ENCODE data around the gene BCO2. TPM values are rescaled to one million over a fixed set of nuclear protein-coding genes. Genes with fewer than 3 reads are reported as not detected.
"Not testable (repeated sequence)": the region's sequence is repeated elsewhere in the genome, so short reads cannot be mapped to it uniquely, and the experiment has no call there.

Gene BCO2
- total RNA-seq, 1 experiment from 2014 or later, result 2.9 TPM

DNA sequence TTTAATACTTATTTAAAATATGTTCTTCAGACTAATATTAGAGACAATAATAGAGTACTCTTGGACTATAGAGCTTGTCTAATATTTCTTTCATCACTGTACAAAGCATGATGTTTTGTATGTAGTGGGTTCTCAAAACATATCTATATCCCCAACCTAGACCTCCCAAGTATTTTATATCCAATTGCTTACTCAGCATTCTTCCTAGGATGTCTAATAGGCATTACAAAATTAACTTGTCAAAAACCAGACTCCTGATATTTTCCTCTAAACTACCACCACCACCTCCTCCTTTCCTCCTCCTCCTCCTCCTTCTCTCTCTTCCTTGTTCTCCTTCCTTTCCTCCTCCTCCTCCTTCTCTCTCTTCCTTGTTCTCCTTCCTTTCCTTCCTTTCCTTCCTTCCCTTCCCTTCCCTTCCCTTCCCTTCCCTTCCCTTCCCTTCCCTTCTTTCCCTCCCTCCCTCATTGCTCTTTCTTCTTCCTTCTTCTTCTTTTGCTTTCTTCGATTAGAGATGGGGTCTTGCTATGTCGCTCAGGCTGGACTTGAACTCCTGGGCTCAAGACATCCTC lies 21.3 kb downstream of the BCO2 start:
- intact Hi-C loops (cut with micrococcal nuclease), result no loop called here
- H2AFZ ChIP-seq (ENCODE audit: low read length), result no peak overlapping the region
- no peaks in the 10 kb centered on the region for H3K79me2 ChIP-seq (ENCODE audit: low read length)
- H3K9ac ChIP-seq (ENCODE audit: low read length), result no peak overlapping the region
- no peak overlapping the region for H3K4me2 ChIP-seq (ENCODE audit: low read length)
- ChIA-PET POLR2A (ENCODE audit: unreplicated experiment) (no interaction called here), CTCF (interaction anchor here (0.7 kb wide), 1 partner anchor 77 kb away, joined by 4 read pairs; no protein-coding TSS in a partner anchor)
- TF ChIP-seq EZH2phosphoT487 (IDR thresholded peaks at IDR 0.05; ENCODE audit: borderline replicate concordance, low read length) (no peak), EZH2 (IDR thresholded peaks at IDR 0.05; ENCODE audit: low read length, unreplicated experiment) (no peak)
- TF ChIP-seq, protein P1, sequence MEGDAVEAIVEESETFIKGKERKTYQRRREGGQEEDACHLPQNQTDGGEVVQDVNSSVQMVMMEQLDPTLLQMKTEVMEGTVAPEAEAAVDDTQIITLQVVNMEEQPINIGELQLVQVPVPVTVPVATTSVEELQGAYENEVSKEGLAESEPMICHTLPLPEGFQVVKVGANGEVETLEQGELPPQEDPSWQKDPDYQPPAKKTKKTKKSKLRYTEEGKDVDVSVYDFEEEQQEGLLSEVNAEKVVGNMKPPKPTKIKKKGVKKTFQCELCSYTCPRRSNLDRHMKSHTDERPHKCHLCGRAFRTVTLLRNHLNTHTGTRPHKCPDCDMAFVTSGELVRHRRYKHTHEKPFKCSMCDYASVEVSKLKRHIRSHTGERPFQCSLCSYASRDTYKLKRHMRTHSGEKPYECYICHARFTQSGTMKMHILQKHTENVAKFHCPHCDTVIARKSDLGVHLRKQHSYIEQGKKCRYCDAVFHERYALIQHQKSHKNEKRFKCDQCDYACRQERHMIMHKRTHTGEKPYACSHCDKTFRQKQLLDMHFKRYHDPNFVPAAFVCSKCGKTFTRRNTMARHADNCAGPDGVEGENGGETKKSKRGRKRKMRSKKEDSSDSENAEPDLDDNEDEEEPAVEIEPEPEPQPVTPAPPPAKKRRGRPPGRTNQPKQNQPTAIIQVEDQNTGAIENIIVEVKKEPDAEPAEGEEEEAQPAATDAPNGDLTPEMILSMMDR (conservative IDR thresholded peaks at IDR 0.05; ENCODE audit: low read depth, low read length), result no peak
- no peaks in the 10 kb centered on the region for H3K9me3 ChIP-seq (ENCODE audit: low read length)
- no peaks in the 10 kb centered on the region for H3K27me3 ChIP-seq (ENCODE audit: low read length)
- no peaks in the 10 kb centered on the region for H3F3A ChIP-seq (ENCODE audit: low read length, unreplicated experiment)
- no peaks in the 10 kb centered on the region for H3K36me3 ChIP-seq (ENCODE audit: low read depth, low read length)
- no peak overlapping the region for H3K27ac ChIP-seq (ENCODE audit: low read length)
- no peak for ATAC-seq
- BruUV-seq (replicated peaks), result no TSS peak
- no peak overlapping the region for H3K4me3 ChIP-seq (ENCODE audit: low read length)
- H3K4me1 ChIP-seq (ENCODE audit: insufficient read depth, low read length), result peaks cover 5% of the 10 kb centered on the region; the same call in 1 of the 2 replicates
- no peaks in the 10 kb centered on the region for H3K9me2 ChIP-seq (replicated peaks; ENCODE audit: low read length)
- no peak for DNase-seq
- H4K20me1 ChIP-seq (ENCODE audit: low read length), result no peaks in the 10 kb centered on the region

DNA sequence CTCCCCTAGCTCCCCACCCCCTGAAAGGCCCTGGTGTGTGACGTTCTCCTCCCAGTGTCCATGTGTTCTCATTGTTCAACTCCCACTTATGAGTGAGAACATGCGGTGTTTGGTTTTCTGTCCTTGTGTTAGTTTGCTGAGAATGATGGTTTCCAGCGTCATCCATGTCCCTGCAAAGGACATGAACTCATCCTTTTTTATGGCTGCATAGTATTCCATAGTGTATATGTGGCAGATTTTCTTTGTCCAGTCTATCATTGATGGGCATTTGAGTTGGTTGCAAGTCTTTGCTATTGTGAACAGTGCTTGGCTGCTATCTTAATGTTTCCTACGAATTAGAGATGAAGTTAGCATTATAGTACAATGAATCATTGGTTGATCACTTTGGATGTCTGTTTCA lies 23.8 kb downstream of the BCO2 start:
- H3K9ac ChIP-seq (ENCODE audit: low read length); CTCF ChIA-PET; H3K27me3 ChIP-seq (ENCODE audit: low read length); H3K79me2 ChIP-seq (ENCODE audit: low read length); H4K20me1 ChIP-seq (ENCODE audit: low read length); H3K9me2 ChIP-seq (replicated peaks; ENCODE audit: low read length); POLR2A ChIA-PET (ENCODE audit: unreplicated experiment); H3K4me1 ChIP-seq (ENCODE audit: insufficient read depth, low read length); H3F3A ChIP-seq (ENCODE audit: low read length, unreplicated experiment); BruUV-seq (replicated peaks); ATAC-seq; H3K36me3 ChIP-seq (ENCODE audit: low read depth, low read length); H3K4me3 ChIP-seq (ENCODE audit: low read length); H3K9me3 ChIP-seq (ENCODE audit: low read length); intact Hi-C loops (cut with micrococcal nuclease); DNase-seq; H2AFZ ChIP-seq (ENCODE audit: low read length); H3K4me2 ChIP-seq (ENCODE audit: low read length); H3K27ac ChIP-seq (ENCODE audit: low read length): not testable (repeated sequence)

DNA sequence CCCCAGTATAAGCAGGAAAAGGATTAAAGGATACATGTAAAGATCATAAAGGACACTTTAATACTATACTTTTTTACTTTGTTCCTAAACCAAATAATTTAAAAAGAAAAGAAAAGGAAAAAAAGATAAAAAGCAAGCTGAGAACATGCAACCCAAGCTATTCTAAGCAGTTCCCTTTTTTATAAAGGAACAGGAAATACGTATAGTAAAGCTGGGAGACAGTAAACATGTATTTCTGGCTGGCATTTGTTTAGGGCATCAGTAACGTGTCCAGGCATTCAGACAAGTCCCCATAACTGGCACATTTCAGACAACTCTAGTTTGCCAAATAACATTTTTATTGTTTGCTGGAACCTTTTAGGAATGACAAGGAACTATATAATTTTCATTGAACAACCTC lies 24.9 kb downstream of the BCO2 start:
- no peak overlapping the region for H3K27ac ChIP-seq (ENCODE audit: low read length)
- H3K4me2 ChIP-seq (ENCODE audit: low read length), result no peak overlapping the region
- H3F3A ChIP-seq (ENCODE audit: low read length, unreplicated experiment), result no peaks in the 10 kb centered on the region
- H2AFZ ChIP-seq (ENCODE audit: low read length), result no peak overlapping the region
- no peaks in the 10 kb centered on the region for H4K20me1 ChIP-seq (ENCODE audit: low read length)
- TF ChIP-seq EZH2 (IDR thresholded peaks at IDR 0.05; ENCODE audit: low read length, unreplicated experiment) (no peak), EZH2phosphoT487 (IDR thresholded peaks at IDR 0.05; ENCODE audit: borderline replicate concordance, low read length) (no peak)
- TF ChIP-seq, protein P1 (conservative IDR thresholded peaks at IDR 0.05; ENCODE audit: low read depth, low read length), result no peak
- peaks cover 5% of the 10 kb centered on the region; the same call in 1 of the 2 replicates for H3K4me1 ChIP-seq (ENCODE audit: insufficient read depth, low read length)
- POLR2A ChIA-PET (ENCODE audit: unreplicated experiment), result no interaction called here
- ATAC-seq (no peak), DNase-seq (no peak)
- no peak overlapping the region for H3K9ac ChIP-seq (ENCODE audit: low read length)
- no peaks in the 10 kb centered on the region for H3K79me2 ChIP-seq (ENCODE audit: low read length)
- BruUV-seq (replicated peaks), result no TSS peak
- no peaks in the 10 kb centered on the region for H3K9me3 ChIP-seq (ENCODE audit: low read length)
- intact Hi-C loops (cut with micrococcal nuclease), result no loop called here
- CTCF ChIA-PET, result interaction anchor here (0.7 kb wide), 1 partner anchor 28 kb away, joined by 3 read pairs; no protein-coding TSS in a partner anchor
- H3K36me3 ChIP-seq (ENCODE audit: low read depth, low read length), result no peaks in the 10 kb centered on the region
- H3K27me3 ChIP-seq (ENCODE audit: low read length), result no peaks in the 10 kb centered on the region
- H3K9me2 ChIP-seq (replicated peaks; ENCODE audit: low read length), result no peaks in the 10 kb centered on the region
- no peak overlapping the region for H3K4me3 ChIP-seq (ENCODE audit: low read length)
